A549 treated with Hydrocortisone at 1 μM for 4 hours (cell line): ENCODE data around the gene C1orf198. TPM values are rescaled to one million over a fixed set of nuclear protein-coding genes. Genes with fewer than 3 reads are reported as not detected.

Experiments used
- total RNA-seq: library from RNA; stranded (reverse); fragments of 200-300 nt; extraction: Qiagen RNA extraction; gene quantifications from 5 replicates; pipeline ENCODE4 v1.2.3, GENCODE V29; 2022

Gene C1orf198
- 16.3 to 21.3 TPM (median 18.6 TPM) in 5 replicates for total RNA-seq

GRCh38 chr1:230867903-230868735 lies at the start of gene C1orf198:
TSS of gene C1orf198 (minus strand) at chr1:230868521. CDS start at chr1:230868512, 9 bp downstream.

Other genes with a start within 250 kb of the C1orf198 start
- 19.2 to 24.9 TPM (median 19.5 TPM) in 5 replicates for gene COG2, start 226.0 kb downstream of the C1orf198 start, total RNA-seq
- gene AGT, start 154.4 kb downstream of the C1orf198 start, total RNA-seq: 0.05 to 0.24 TPM (median 0.13 TPM) in 5 replicates
- not detected in 5 replicates for gene CAPN9, start 121.1 kb downstream of the C1orf198 start, total RNA-seq
- gene TTC13, start 110.3 kb upstream of the C1orf198 start, total RNA-seq: 7.8 to 11.6 TPM (median 9.8 TPM) in 5 replicates
- 25.2 to 27.1 TPM (median 25.4 TPM) in 5 replicates for gene ARV1, start 110.6 kb upstream of the C1orf198 start, total RNA-seq
- gene FAM89A, start 171.7 kb upstream of the C1orf198 start, total RNA-seq: 11.6 to 16.9 TPM (median 15.3 TPM) in 5 replicates